ENCODE measurements around the gene ZNF800.

GRCh38 chr7:127320974-127321373 lies 71.5 kb downstream of the ZNF800 start:
- TF ChIP-seq CTCF (IDR thresholded peaks at IDR 0.05) (no peak), POLR2AphosphoS5 (IDR thresholded peaks at IDR 0.05) (no peak), EP300 (IDR thresholded peaks at IDR 0.05) (no peak)
